Measurements from ENCODE around the gene TNS2. TPM values are rescaled to one million over a fixed set of nuclear protein-coding genes. Genes with fewer than 3 reads are reported as not detected.

TNS2 gene
- total and polyA plus RNA-seq, 2 of the 13 experiments (the other 11 are each of a cell fraction or from before 2014, with no cell fraction given): 8.9 to 20.4 TPM

- H4K20me1 ChIP-seq (ENCODE audit: insufficient read depth, low read length): no peaks in the 10 kb centered on the region
- no peak overlapping the region for H3K9ac ChIP-seq (ENCODE audit: insufficient read depth, low read depth, low read length)
- in situ Hi-C loops (cut with HindIII; ENCODE audit: extremely low pct_ligation_motif_present, low pct_unique_long_range_greater_than_20kb): no loop called here
- no peak for ATAC-seq
- no peak for FAIRE-seq
- POLR2A ChIA-PET: interaction anchor here (1.4 to 4.6 kb wide), 5 partner anchors 12 to 131 kb away, joined by 4 to 47 read pairs (median 7); partner anchors contain the start of genes SOAT2 and SPRYD3
- no peaks in the 10 kb centered on the region for H3K9me3 ChIP-seq (ENCODE audit: low read length)
- peaks cover 0 to 17% of the 10 kb centered on the region in 2 experiments; a peak in 2 of 5 replicates for H3K36me3 ChIP-seq (replicated peaks in 1 of 2; ENCODE audit: control insufficient read depth in 1 of 2, insufficient read depth in 2 of 2, low read length in 2 of 2)
- peaks cover 19% of the 10 kb centered on the region for H3K4me1 ChIP-seq (ENCODE audit: insufficient read depth, low read length)
- no peak overlapping the region for H3K4me2 ChIP-seq (ENCODE audit: low read depth, low read length)
- no peak for TF ChIP-seq FOXM1 (CRISPR knock-in tag; IDR thresholded peaks at IDR 0.05)
- no peak for TF ChIP-seq NR2C2 (CRISPR knock-in tag; IDR thresholded peaks at IDR 0.05; ENCODE audit: borderline replicate concordance)
- no peak for TF ChIP-seq HNRNPUL1 (IDR thresholded peaks at IDR 0.05; ENCODE audit: low read depth, low read length)
- no peak for TF ChIP-seq MZF1 (CRISPR knock-in tag; IDR thresholded peaks at IDR 0.05; ENCODE audit: borderline replicate concordance)
- TF ChIP-seq REL (CRISPR knock-in tag; conservative IDR thresholded peaks at IDR 0.05): no peak
- TF ChIP-seq ZMAT3 (CRISPR knock-in tag; conservative IDR thresholded peaks at IDR 0.05): no peak
- TF ChIP-seq IRF1 (CRISPR knock-in tag; IDR thresholded peaks at IDR 0.05; ENCODE audit: low read depth): no peak
- no peak for TF ChIP-seq FOXJ3 (CRISPR knock-in tag; IDR thresholded peaks at IDR 0.05; ENCODE audit: borderline replicate concordance)
- no peak for TF ChIP-seq ZSCAN21 (CRISPR knock-in tag; IDR thresholded peaks at IDR 0.05; ENCODE audit: borderline replicate concordance)
- TF ChIP-seq RCOR2 (CRISPR knock-in tag; IDR thresholded peaks at IDR 0.05): no peak
- TF ChIP-seq HDAC2 (CRISPR knock-in tag; IDR thresholded peaks at IDR 0.05): no peak
- TF ChIP-seq NCOA2 (CRISPR knock-in tag; IDR thresholded peaks at IDR 0.05): no peak
- no peak for TF ChIP-seq ZNF878 (CRISPR knock-in tag; IDR thresholded peaks at IDR 0.05)
- no peak for TF ChIP-seq ZNF775 (CRISPR knock-in tag; IDR thresholded peaks at IDR 0.05; ENCODE audit: borderline replicate concordance)
- TF ChIP-seq ZNF569 (CRISPR knock-in tag; IDR thresholded peaks at IDR 0.05; ENCODE audit: borderline replicate concordance): no peak
- TF ChIP-seq IKZF1 (IDR thresholded peaks at IDR 0.05): no peak
- no peak for TF ChIP-seq ZNF747 (CRISPR knock-in tag; IDR thresholded peaks at IDR 0.05; ENCODE audit: borderline replicate concordance)
- no peak for TF ChIP-seq ERF (CRISPR knock-in tag; IDR thresholded peaks at IDR 0.05)
- no peak for TF ChIP-seq CHD4 (IDR thresholded peaks at IDR 0.05; ENCODE audit: borderline replicate concordance, low read length)
- TF ChIP-seq RXRB (CRISPR knock-in tag; IDR thresholded peaks at IDR 0.05; ENCODE audit: borderline replicate concordance): no peak
- DNase-seq (ENCODE audit: low spot score): no peak
- no peak overlapping the region for H3K4me3 ChIP-seq (replicated peaks in 1 of 3; ENCODE audit: insufficient read depth in 1 of 3, low read depth in 2 of 3, low read length in 3 of 3)
- no peak overlapping the region for H3K27ac ChIP-seq (ENCODE audit: extremely low read length, insufficient read depth, low read length)
- intact Hi-C loops (cut with micrococcal nuclease; ENCODE audit: unreplicated experiment): no loop called here
- BruUV-seq (replicated peaks): no TSS peak
- H2AFZ ChIP-seq (ENCODE audit: low read length): no peak overlapping the region
- WGBS (ENCODE audit: low lambda C conversion rate): 87% methylated on average over 7 of the region's 7 CpGs
- CTCF ChIA-PET (ENCODE audit: low intra/inter-chr PET ratio, low total read pairs): no interaction called here
- no peaks in the 10 kb centered on the region for H3K27me3 ChIP-seq (ENCODE audit: control insufficient read depth in 1 of 2, insufficient read depth in 2 of 2, low read length in 2 of 2)
- no peaks in the 10 kb centered on the region for H3K79me2 ChIP-seq (ENCODE audit: insufficient read depth, low read length)
Observed at GRCh38 chr12:53067074-53067992, 17.5 kb downstream of the TNS2 start.

Data from HepG2 (cell line).